Eye (tissue), 1 donor: ENCODE results near the gene VSX1.

ENCODE experiments used
- DNase-seq: peaks from one replicate; pipeline ENCODE4 v3.0.0-alpha.2; 2015

The VSX1 gene

GRCh38 chr20:25081730-25082497 is at the start of gene VSX1:
TSS of gene VSX1 (minus strand) at chr20:25082141. CDS start at chr20:25082096, 45 bp downstream.
- peak; percentile 50 for DNase-seq

GRCh38 chr20:25129908-25130307 is 48.0 kb upstream of the VSX1 start:
- DNase-seq: no peak

GRCh38 chr20:25129428-25129827 is 47.5 kb upstream of the VSX1 start:
- DNase-seq: no peak

- no peak for DNase-seq
Measured at GRCh38 chr20:25128649-25129048, 46.7 kb upstream of the VSX1 start.

GRCh38 chr20:25127761-25128537 is 46.0 kb upstream of the VSX1 start:
- DNase-seq: no peak

- DNase-seq: no peak
Measured at GRCh38 chr20:25126204-25127029, 44.5 kb upstream of the VSX1 start.

GRCh38 chr20:25125636-25126035 is 43.7 kb upstream of the VSX1 start:
- DNase-seq: no peak

- no peak for DNase-seq
Measured at GRCh38 chr20:25120920-25121319, 39.0 kb upstream of the VSX1 start.

GRCh38 chr20:25120457-25120856 is 38.5 kb upstream of the VSX1 start:
- DNase-seq: no peak

- no peak for DNase-seq
Measured at GRCh38 chr20:25118529-25118928, 36.6 kb upstream of the VSX1 start.

GRCh38 chr20:25117990-25118389 is 36.0 kb upstream of the VSX1 start:
- DNase-seq: no peak

GRCh38 chr20:25116739-25117458 is 35.0 kb upstream of the VSX1 start:
- DNase-seq: no peak

- DNase-seq: no peak
Measured at GRCh38 chr20:25103526-25103925, 21.6 kb upstream of the VSX1 start.

- DNase-seq: no peak
Measured at GRCh38 chr20:25100914-25101313, 19.0 kb upstream of the VSX1 start.

- DNase-seq: no peak
Measured at GRCh38 chr20:25099601-25100140, 17.7 kb upstream of the VSX1 start.

GRCh38 chr20:25097498-25097897 is 15.6 kb upstream of the VSX1 start:
- no peak for DNase-seq

- DNase-seq: no peak
Measured at GRCh38 chr20:25090492-25091429, 8.8 kb upstream of the VSX1 start.

GRCh38 chr20:25089662-25090061 is 7.7 kb upstream of the VSX1 start:
- DNase-seq: no peak

- no peak for DNase-seq
Measured at GRCh38 chr20:25089096-25089495, 7.2 kb upstream of the VSX1 start.

- DNase-seq: no peak
Measured at GRCh38 chr20:25088267-25088666, 6.3 kb upstream of the VSX1 start.
